OCI-M2 (cell line): ENCODE data around the gene UBE3C.
"Not testable (repeated sequence)": the region's sequence is repeated elsewhere in the genome, so short reads cannot be mapped to it uniquely, and the experiment has no call there.

Experiments
- DNase-seq: peaks from one replicate; lab custom pipeline; 2025; ENCODE audit not compliant: unreplicated experiment; lab: John Stamatoyannopoulos, UW

Gene UBE3C

DNA sequence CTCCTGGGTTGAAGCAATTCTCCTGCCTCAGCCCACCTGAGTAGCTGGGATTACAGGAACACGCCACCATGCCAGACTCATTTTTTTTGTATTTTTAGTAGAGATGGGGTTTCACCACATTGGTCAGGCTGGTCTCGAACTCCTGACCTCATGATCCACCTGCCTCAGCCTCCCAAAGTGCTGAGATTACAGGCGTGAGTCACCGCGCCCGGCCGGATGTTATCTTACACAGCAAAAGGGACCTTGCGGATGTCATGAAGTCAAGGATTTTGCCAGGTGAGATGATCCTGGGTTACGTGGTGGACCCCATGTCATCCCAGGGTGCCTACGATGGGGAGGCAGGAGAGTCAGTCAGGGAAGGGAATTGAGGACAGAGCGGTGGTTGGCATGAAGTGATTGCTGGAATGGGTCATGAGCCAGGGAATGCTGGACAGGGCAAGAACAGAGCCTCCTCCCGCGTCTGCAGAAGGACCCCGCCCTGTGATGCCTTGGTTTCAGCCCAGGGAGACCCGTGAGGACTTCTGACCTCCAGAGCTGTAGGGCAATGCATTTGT is 8.7 kb upstream of the UBE3C start:
- no peak for DNase-seq

DNA sequence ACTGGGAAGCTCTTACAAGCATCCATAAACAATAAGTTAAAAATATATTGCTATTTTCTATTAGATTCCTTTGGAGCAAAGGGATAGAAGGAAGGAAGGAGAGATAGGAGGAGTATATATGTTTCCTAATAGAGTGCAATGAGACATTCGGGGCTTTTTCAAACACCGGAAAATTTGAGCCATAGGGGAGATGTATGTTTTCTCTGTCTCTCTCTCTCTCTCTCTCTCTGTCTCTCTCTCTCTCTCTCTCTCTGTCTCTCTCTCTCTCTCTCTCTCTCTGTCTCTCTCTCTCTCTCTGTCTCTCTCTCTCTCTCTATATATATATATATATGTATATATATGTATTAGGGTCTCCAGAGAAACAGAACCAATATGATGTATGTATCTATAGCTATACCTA is 7.9 kb upstream of the UBE3C start:
- not testable (repeated sequence) for DNase-seq

DNA sequence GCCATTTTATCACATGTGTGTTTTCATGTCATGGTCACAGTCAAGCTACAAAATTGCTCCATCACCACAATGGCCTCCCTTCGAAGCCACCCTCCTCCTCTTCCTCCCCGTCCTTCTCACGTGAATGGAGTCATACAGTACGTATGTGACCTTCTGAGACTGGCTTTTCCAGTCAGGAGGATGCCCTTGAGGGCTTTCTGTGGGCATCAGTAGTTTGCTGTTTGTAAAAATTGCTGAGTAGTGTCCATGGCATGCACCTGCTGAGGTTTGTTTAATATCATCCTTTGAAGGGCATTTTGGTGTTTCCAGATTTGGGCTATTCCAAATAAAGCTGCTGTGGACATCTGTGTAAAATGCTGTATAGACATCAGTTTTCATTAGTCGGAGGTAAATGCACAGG is 5.9 kb upstream of the UBE3C start:
- DNase-seq, result no peak

DNA sequence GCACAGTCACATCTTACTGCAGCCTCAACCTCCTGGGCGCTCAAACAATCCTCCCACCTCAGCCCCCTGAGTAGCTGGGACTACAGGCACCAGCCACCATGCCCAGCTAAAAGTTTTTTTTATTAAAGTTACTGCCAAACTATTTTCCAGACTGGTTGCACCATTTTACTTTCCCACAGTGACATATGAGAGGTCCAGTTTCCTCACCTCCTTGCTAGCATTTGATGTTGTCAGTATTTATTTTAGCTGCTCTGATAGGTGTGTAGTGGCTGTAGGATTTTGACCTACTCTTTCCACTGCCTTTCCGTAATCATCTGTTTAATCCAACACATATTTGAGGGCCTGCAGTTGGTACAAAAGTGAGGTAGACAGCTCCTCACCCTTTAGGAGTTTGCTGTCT is 5.4 kb upstream of the UBE3C start:
- DNase-seq, result no peak

DNA sequence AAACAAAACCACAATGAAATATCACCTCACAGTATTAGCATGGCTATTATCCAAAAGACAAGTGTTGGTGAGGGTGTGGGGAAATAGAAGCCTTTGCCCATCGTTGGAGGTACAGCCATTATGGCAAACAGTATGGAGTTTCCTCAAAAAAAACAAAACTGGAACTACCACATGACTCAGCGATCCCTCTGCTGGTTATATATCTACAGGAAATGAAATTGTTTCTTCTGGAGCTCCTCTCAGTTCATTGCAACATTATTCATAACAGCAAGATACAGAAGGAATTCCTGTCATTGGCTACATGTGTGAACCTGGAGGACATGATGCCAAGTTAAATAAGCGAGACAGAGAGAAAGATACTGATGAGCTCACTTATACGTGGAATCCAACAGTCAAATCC is 2.4 kb upstream of the UBE3C start:
- peak; percentile 44 for DNase-seq

DNA sequence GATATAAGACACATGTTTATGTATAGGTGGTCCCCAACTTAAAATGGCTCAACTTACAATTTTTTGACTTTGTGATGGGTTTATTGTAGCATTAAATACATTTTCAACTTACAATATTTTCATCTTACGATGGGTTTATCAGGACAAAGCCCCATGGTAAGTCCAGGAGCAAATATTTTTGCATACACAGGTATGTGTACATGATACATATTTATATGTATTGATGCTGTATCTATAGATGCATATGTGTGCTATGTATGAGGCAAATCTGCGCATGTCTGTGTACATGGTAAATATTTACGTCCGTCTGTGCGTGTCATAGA is 664 bp upstream of the UBE3C start:
- DNase-seq, result no peak

DNA sequence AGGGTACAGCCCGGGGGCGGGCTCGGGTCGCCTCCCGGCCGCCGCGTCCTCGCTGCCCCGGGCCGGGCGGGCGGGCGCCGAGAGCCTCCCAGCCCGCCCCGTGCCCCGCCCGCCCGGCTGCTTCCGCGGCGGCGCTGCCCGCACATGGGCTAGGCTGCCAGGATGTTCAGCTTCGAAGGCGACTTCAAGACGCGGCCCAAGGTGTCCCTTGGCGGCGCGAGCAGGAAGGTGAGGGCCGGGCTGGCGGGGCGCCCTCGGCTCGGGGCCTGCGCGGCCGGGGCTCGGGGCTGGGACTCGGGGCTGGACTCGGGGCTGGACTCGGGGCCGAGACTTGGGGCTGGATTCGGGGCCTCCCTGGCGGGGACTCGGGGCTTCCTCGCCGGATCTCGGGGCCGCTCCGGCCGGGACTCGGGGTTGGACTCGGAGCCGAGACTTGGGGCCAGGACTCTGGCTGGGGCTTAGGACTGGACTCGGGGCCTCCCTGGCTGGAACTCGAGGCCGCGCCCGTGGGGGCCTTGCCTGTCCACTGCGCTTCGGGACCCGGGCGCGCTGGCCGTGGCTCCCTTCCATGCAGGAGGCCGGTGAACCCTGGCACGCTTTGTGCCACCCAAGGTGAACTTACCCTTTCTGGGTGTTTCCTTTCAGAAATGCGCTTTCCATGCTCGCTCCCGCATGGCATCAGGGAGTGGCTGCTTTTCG is 534 bp downstream of the UBE3C start:
- DNase-seq, result no peak

DNA sequence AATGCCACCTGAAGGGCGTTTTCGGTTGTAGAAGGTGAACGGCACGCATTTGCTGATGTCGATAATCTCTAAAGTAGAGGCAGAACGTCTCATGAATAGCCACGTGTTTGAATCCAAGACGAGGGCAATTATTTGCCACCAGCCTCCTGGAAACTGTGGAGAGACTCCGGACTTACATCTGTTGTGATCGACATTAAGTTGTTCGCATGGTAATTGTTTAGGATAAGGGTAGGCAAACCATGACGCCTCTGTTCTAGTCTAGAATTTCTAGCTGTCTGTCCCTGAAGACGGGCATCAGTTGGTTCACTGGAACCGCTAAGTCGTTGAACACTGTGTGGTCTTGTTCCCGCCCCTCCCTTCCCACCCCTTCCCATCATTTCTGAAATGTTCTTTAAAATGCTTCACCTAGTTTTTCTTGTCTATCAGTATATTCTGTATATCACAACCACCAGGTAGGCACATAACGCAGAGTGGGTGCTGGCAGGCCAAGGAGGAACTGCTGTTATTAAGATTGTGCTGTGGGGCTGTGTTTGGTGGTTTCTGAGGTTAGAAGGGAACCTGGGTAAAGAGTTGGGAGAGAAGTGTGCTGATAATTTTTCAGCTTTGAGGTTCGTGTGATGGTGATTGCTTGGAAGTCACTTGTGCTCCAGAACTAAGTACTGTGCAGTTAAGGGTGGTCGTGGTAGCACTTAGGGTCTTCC is 1.2 kb downstream of the UBE3C start:
- DNase-seq, result no peak

DNA sequence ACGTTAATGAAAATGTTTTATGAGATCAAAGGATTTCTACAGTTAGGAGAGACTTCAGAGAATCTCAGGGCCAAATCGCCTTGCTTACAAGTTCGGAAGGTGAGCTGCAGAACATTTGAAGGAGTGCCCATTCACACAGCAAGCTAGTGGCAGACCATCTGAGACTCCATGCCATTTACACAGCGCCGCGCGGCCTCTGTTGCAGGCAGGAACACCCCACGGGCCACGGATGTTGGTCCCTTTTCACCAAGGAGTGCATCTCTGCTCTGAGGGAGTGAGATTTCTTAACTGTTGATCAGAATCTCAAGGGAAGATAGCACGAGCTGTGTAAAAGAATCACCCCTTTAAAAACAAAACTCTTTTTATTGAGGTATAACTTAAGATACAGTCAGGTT is 1.8 kb downstream of the UBE3C start:
- DNase-seq, result no peak

DNA sequence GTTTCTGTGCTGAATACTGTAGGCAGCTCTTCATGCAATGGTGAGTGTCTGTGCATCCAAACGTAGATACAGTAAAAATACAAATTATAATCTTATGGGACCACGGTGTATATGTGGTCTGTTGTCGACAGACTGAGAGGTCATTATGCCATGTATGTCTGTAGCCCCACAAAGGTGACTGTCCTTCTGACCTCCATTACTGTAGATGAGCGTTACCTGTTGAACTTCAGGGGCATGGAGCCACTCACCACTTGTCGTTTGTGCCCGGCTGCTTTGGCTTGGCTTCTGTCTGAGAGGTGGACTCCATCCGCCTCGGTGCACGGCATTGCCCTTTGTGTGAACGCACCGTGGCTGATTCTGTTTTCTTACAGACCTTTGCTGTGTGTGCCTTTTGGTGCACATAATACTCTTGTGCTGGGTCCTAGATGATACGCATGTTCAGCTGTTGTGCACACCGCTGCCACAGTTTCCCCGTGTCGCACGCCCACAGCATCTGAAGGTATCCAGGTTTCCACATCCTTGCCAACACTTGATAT is 2.9 kb downstream of the UBE3C start:
- DNase-seq, result no peak

DNA sequence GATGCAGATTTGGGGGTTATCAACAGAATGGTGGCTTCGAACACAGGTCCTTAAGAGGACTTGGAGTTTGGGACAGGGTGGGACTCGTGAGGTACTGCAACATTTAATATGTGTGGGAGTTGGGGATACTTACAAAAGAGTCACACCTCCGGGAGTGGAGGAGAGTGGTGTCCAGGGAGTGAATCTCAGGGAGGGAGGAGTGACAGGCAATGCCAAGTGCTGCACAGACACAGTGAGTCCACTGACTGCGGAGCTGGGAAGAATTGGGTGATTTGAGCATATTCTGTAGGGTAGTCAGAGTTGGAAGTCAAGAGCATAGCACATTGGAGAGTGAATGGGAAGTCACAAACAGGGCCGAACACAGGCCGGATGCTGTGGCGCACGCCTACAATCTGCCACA is 5.1 kb downstream of the UBE3C start:
- DNase-seq, result no peak

DNA sequence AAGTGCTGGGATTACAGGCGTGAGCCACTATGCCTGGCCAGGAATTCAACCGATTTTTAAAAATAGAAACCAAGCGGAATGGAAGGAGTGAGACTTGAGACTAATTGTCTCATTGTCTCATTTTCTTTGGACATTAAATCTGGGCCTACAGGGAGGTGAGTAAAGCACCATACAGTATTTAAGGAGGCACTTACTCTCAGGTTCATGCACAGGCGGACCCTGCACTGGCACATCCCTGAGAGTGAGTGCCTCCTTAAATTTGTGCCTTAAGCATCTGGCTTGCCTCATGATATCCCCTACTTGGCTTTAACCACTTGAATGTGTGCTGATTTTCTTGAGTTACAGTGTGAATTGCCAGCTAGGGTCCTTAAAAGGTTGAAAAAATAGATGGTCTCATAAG is 10.6 kb downstream of the UBE3C start:
- no peak for DNase-seq

DNA sequence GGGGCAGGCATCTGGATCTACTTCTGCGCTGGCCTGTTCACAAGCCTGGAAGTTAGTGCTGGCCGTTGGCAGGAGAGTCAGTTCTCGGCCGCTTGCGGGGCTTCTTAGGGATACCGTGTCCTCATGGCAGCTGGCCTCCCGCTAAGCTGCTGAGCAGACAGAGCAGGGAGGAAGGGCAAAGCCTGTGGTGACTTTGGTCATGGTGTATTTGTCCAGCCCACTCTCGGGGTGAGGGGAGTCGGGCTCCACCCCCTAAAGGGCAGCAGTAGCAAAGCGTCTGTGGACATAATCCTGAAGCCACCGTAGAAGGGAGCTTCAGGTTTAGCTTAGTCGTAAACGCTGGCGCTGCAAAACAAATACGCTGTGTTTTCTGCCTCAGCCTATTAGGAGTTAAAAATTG is 12.2 kb downstream of the UBE3C start:
- DNase-seq, result no peak

DNA sequence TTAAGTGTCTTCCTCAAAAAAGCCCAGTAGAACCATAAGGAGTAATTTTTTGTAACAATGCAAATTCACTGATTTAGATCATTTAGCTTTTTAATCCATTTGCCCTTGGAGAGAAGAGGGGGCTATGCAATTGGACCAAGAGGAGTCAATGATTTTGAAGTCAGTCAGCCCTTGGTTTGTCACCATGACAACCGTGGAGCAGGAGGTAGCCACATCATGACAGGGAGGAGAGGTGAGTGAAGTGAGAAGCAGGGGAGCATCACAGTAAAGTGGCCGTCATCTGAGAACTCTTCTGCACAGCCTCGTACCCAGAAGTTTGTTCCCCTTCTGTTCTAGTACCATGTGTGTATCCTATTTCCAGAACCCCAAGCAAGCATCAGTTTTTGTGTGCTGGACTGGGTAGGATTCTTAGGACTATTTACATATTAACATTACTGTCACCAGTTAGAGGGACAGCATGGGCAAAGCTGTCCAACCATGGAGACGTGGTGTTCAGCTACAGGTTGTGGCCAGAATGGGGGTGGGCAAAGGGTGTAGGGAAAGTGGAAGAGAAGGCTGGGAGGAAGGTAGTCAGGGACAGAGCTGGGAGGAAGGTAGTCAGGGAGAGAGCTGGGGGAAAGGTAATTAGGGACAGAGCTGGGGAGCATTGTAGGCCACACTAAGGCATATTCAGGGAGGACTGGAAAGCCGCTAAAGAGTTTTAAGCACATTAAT is 13.1 kb downstream of the UBE3C start:
- no peak for DNase-seq

DNA sequence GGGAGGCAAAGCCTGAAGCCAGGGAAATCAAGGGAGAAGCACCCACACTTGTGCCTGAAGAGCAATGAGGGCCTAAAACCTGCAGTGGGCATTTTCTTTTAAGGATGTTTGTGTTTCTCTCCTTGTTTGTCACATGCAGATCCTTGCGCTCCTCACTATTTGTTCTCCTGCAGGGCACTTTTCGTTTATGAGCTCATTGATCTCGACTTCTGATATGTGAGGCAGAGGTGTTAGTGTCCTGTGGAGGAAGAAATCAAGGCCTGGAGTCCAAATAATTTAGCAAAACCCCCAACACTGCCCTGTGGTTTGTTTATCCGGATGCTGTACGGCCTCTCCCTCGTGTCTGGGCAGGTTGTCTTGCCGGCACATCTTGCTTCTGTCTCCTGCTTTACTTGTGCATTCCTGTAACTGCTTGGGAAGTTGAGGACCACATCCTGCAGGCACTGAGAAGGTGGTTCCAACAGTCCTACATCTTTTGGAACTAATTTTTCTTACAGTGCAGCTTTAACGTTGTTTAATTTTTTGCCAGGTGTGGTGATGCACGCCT is 13.7 kb downstream of the UBE3C start:
- DNase-seq, result no peak

DNA sequence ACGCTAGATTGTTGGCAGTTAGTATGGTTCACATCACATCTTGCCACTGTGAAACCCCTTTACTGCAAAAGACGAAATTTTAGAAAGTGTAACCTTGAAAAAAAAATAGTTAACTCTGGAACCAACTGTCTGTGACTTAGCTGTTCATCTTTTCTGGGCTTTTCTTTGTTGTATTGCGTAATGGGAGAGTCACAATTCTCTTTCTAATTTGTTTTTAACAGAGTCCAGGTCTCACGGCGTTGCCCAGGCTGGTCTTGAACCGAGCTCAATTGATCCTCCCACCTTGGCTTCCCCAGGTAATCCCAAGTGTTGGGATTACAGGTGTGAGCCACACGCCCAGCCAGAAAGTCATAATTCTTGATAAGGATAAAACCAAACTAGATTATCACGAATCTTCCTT is 14.5 kb downstream of the UBE3C start:
- DNase-seq, result no peak

DNA sequence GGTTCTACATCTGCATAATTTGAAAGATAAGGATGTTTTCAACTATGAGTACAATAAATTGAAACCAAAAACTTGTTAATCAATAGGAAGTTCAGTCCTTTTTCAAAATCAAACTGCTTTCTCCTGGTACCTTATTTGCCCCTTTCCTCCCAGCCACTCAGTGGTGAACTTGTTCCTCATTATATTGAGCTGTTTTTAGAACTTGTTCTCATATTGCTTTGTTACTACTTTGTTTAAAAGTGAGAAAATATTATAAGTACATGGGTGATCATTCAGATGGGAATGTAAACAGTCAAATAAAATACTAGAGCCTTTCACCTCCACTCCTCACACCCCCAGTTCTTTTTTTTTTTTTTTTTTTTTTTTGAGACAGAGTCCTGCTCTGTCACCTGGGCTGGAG is 17.2 kb downstream of the UBE3C start:
- no peak for DNase-seq

DNA sequence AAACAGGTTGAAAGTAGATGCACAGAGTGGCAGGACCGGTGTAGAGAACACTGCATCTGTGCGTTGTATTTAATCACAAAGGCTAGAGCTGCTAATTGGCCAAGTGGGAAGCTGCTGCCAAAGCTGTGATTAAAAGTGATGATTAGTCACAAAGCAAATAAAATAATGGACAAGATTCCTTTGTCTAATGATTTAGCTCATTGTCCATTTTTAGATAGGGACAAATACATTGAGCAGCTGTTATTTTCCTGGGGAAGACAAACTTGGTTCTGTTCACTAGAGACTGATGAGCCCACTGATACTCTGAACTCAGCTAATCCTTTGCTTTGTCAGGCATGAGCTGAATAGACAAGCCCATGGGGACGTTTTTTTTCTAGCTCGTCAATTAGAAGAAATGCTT is 19.7 kb downstream of the UBE3C start:
- DNase-seq, result no peak

DNA sequence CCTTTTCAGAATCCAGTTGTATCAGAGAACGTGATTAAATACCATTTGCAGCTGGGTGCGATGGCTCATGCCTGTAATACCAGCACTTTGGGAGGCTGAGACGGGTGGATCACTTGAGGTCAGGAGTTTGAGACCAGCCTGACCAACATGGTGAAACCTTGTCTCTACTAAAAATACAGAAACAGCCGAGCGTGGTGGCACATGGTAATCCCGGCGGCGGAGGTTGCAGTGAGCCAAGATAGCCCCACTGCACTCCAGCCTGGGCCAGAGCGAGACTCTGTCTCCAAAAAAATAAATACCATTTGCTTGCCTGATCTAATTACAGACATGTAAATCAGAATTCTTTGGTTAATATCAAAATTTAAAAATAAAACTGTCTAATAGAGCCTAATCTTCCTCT is 20.8 kb downstream of the UBE3C start:
- not testable (repeated sequence) for DNase-seq

DNA sequence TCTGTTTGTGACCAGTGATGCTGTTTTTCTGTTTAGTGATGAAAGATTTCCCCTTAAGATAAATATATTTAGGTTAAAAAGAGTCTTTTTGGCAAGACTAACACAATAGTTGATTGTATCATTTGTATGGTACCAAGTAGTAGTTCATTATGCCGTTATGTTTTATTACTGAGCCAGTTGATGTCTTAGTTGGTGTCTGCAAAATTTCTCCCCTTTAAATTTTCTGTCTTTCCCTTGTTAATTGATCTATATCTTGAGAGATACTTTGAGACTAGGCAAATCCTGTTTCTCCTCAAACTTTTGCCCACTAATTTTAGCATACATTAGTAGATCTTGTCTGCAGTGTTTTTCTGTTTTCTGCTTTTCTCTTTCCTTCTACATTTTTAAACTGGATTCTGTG is 21.7 kb downstream of the UBE3C start:
- no peak for DNase-seq

DNA sequence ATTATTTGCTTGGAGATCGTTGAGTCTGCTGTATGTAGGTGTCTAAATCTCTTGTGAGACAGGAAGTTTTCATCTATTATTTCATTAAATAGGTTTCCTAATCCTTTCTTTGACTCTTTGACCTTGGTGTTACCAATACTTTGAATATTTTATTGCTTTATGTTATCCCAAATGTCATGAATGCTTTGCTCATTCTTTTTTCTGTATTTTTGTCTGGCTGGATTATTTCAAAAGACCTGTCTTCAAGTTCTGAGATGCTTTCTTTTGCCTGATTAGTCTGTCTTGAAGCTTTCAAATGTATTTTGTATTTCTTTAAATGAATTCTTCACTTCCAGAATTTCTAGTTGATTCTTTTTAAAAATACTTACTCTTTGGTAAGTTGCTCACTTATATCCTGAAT is 27.3 kb downstream of the UBE3C start:
- no peak for DNase-seq

DNA sequence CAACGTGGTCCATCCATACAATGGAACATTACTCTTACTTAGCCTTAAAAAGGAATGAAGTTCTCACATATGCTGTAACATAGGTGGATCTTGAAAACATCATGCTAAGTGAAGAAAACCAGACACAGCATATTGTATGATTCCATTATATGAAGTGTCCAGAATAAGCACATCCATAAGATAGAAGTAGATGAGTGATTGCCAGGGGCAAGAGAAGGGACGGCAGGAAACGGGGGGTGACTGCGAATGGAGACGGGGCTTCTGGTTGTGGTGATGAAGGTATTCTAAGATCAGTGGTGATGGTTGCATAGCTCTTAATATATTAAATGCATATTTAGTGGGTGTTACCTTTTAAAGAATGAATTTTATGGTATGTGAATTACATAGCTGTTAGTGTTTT is 29.8 kb downstream of the UBE3C start:
- DNase-seq, result no peak
